ENCODE data around the gene GOLGA6A.

The GOLGA6A gene

DNA sequence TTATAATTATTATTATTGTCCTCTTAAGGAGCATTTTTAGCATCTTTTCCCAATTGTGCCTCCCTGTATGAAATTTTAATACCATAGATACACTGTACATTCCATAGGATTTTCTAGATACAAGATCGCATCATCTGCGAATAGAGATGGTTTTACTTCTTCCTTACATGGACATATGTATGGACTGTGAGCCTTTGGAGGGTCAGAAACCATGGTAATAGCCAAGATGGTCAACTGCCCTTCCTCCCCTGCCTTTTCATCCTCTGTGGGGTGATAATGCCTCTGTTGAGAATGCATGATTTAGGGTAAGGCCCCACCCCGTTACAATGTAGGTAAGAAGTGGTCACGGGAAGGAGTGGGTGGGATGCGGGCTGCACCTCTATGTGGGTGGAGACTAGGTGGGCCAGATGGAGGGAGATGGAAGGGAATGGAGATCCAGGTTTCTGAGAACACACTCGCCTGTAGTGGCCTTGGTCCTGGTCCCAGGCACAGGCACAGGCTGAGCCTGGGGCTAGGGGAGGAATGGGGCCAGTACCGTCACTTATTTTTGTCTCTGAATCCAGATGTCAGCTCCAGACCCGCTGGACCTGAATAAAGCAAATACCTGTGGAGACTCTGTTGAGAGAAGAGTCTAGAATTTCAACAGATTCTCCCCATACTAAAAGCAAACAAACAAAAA is 31.7 kb downstream of the GOLGA6A start:
- no peak overlapping the region for H3K4me3 ChIP-seq (ENCODE audit: low read depth, low read length)
- TF ChIP-seq, protein P1, sequence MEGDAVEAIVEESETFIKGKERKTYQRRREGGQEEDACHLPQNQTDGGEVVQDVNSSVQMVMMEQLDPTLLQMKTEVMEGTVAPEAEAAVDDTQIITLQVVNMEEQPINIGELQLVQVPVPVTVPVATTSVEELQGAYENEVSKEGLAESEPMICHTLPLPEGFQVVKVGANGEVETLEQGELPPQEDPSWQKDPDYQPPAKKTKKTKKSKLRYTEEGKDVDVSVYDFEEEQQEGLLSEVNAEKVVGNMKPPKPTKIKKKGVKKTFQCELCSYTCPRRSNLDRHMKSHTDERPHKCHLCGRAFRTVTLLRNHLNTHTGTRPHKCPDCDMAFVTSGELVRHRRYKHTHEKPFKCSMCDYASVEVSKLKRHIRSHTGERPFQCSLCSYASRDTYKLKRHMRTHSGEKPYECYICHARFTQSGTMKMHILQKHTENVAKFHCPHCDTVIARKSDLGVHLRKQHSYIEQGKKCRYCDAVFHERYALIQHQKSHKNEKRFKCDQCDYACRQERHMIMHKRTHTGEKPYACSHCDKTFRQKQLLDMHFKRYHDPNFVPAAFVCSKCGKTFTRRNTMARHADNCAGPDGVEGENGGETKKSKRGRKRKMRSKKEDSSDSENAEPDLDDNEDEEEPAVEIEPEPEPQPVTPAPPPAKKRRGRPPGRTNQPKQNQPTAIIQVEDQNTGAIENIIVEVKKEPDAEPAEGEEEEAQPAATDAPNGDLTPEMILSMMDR (conservative IDR thresholded peaks at IDR 0.05; ENCODE audit: low read depth, low read length): no peak
- no peak for DNase-seq (ENCODE audit: low read depth)

DNA sequence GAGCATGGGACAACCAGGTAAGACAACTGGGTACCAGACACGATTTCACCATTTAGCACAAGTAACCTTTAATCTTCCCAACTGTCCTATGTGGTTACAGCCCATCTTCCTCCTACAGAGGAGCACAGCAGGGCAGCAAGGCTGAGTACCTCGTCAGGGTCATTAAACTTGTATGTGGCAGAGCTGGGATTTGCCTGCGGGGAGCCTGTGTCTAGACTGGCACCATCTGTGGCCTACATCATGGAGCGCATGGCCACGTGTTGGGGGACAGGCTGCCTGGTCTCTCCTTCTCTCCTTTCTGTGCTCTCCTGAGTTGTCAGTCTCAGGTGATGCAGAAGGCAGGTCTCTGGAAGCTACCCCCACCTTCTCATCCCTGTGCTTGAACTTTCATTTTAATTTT is 32.2 kb downstream of the GOLGA6A start:
- H3K4me3 ChIP-seq (ENCODE audit: low read depth, low read length): no peak overlapping the region
- DNase-seq (ENCODE audit: low read depth): no peak

GRCh38 chr15:74046275-74046674 is 36.1 kb downstream of the GOLGA6A start:
- DNase-seq (ENCODE audit: low read depth): no peak
- no peak overlapping the region for H3K4me3 ChIP-seq (ENCODE audit: low read depth, low read length)
- TF ChIP-seq, protein P1 (conservative IDR thresholded peaks at IDR 0.05; ENCODE audit: low read depth, low read length): no peak

More for the DNA sequence above, 32.2 kb downstream of the GOLGA6A start:
- TF ChIP-seq, protein P1 (conservative IDR thresholded peaks at IDR 0.05; ENCODE audit: low read depth, low read length): no peak

DNA sequence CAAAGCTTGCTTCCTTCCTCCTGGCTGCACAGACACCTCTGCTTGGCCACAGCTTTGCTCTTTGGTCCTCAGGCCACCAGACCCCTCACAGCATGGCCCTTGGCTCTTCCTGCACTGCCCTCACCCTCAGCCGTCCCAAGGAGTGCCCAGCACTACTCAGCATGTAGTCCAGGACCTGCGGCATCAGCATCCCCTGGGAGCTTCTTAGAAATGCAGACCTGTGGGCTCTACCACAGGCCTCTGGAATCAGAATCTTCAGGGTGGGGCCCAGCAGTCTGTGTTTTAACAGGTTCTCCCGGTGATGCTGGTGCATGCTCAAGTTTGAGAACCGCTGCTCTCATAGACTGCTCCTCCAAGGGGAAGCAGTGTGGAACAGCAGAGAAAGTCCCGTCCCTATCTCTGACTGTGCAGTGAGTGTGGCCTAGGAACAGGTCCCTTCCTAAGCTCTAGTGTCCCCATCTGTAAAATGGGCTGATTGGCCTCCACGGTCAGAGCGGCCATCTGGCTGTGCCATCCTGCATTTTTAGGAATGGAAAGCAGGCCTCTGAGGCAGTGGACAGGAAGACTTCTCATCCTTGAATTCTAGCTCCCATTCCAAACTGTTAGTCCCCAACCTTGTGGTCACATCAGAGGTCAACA is 36.6 kb downstream of the GOLGA6A start:
- no peak overlapping the region for H3K4me3 ChIP-seq (ENCODE audit: low read depth, low read length)
- TF ChIP-seq, protein P1 (conservative IDR thresholded peaks at IDR 0.05; ENCODE audit: low read depth, low read length): no peak
- no peak for DNase-seq (ENCODE audit: low read depth)

DNA sequence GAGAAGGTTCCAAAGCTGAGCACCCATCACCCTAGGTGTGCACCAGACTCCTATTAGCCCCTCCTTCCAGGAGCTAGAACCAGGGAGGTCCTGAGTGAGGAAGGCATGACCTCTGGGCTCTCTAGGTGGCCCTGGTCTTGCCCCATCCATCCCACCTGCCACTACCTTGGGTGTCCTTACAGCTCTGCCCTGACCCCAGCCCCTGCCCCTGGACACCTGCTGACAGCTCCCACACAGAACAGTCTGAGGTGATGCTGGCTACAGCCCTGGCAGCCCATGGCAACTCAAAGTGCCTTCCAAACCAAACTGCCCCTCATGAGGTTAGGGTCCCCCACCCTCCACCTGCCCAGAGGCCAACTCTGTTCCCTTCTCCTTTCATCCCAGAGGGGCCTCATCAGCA is 37.2 kb downstream of the GOLGA6A start:
- TF ChIP-seq, protein P1 (conservative IDR thresholded peaks at IDR 0.05; ENCODE audit: low read depth, low read length): no peak
- no peak overlapping the region for H3K4me3 ChIP-seq (ENCODE audit: low read depth, low read length)
- no peak for DNase-seq (ENCODE audit: low read depth)

DNA sequence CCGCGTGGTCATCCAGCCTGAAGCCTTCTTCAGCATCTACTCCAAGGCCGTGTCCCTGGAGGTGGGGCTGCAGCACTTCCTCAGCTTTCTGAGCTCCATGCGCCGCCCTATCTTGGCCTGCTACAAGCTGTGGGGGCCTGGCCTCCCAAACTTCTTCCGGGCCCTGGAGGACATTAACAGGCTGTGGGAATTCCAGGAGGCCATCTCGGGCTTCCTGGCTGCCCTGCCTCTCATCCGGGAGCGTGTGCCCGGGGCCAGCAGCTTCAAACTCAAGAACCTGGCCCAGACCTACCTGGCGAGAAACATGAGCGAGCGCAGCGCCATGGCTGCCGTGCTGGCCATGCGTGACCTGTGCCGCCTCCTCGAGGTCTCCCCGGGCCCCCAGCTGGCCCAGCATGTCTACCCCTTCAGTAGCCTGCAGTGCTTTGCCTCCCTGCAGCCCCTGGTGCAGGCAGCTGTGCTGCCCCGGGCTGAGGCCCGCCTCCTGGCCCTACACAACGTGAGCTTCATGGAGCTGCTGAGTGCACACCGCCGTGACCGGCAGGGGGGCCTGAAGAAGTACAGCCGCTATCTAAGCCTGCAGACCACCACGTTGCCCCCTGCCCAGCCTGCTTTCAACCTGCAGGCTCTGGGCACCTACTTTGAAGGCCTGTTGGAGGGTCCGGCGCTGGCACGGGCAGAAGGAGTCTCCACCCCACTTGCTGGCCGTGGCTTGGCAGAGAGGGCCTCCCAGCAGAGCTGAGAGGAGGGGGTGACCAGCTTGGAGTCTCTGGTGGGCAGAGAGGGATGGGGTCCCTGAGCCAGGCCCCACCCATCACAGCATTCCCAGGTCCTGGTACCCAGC is 37.9 kb downstream of the GOLGA6A start:
- DNase-seq (ENCODE audit: low read depth): no peak
- H3K4me3 ChIP-seq (ENCODE audit: low read depth, low read length): no peak overlapping the region
- TF ChIP-seq, protein P1 (conservative IDR thresholded peaks at IDR 0.05; ENCODE audit: low read depth, low read length): no peak

All from choroid plexus epithelial cell (primary cell).